Activated T-cell treated with anti-CD3 and anti-CD28 coated beads for 48 hours (primary cell): ENCODE measurements around the gene MAPRE2.

Experiments used
- DNase-seq: peaks from one replicate; pipeline ENCODE4 v3.0.0-alpha.2; 2020; ENCODE audit warnings: low read depth

Gene MAPRE2

GRCh38 chr18:35040988-35041814, at the start of gene MAPRE2:
MAPRE2 (plus strand) TSS chr18:35041413; CDS start chr18:35041540, 127 bp downstream.
- peak; percentile 98 for DNase-seq

GRCh38 chr18:34991561-34991960, 49.7 kb upstream of the MAPRE2 start:
- no peak for DNase-seq

GRCh38 chr18:34993289-34993688, 47.9 kb upstream of the MAPRE2 start:
- DNase-seq = no peak

- no peak for DNase-seq
Observed at GRCh38 chr18:34995746-34996145, 45.5 kb upstream of the MAPRE2 start.

GRCh38 chr18:34998661-34999060, 42.6 kb upstream of the MAPRE2 start:
- no peak for DNase-seq

- DNase-seq = no peak
Observed at GRCh38 chr18:34999756-35000289, 41.4 kb upstream of the MAPRE2 start.

GRCh38 chr18:35000457-35000856, 40.8 kb upstream of the MAPRE2 start:
- no peak for DNase-seq

GRCh38 chr18:35002120-35002519, 39.1 kb upstream of the MAPRE2 start:
- no peak for DNase-seq

- no peak for DNase-seq
Observed at GRCh38 chr18:35005963-35006577, 35.1 kb upstream of the MAPRE2 start.

- no peak for DNase-seq
Observed at GRCh38 chr18:35010156-35010555, 31.1 kb upstream of the MAPRE2 start.

- DNase-seq = no peak
Observed at GRCh38 chr18:35010993-35011392, 30.2 kb upstream of the MAPRE2 start.

GRCh38 chr18:35019933-35020332, 21.3 kb upstream of the MAPRE2 start:
- DNase-seq = no peak

GRCh38 chr18:35022426-35023001, 18.7 kb upstream of the MAPRE2 start:
- DNase-seq = no peak

- DNase-seq = no peak
Observed at GRCh38 chr18:35024196-35024595, 17.0 kb upstream of the MAPRE2 start.

GRCh38 chr18:35024965-35025364, 16.2 kb upstream of the MAPRE2 start:
- no peak for DNase-seq

GRCh38 chr18:35026407-35027061, 14.7 kb upstream of the MAPRE2 start:
- DNase-seq = no peak

- DNase-seq = no peak
Observed at GRCh38 chr18:35027206-35027605, 14.0 kb upstream of the MAPRE2 start.

GRCh38 chr18:35028536-35028935, 12.7 kb upstream of the MAPRE2 start:
- no peak for DNase-seq

GRCh38 chr18:35029103-35029502, 12.1 kb upstream of the MAPRE2 start:
- DNase-seq = no peak

GRCh38 chr18:35029770-35030169, 11.4 kb upstream of the MAPRE2 start:
- DNase-seq = no peak

- no peak for DNase-seq
Observed at GRCh38 chr18:35030277-35030989, 10.8 kb upstream of the MAPRE2 start.

GRCh38 chr18:35032113-35032512, 9.1 kb upstream of the MAPRE2 start:
- no peak for DNase-seq
